Gastroesophageal sphincter (tissue), 4 donors: Measurements from ENCODE around the gene FUT8. TPM values are rescaled to one million over a fixed set of nuclear protein-coding genes. Genes with fewer than 3 reads are reported as not detected.

Source experiments
- ATAC-seq: fragments of 150-250 bp; one replicate; pipeline ENCODE4 v1.9.1; 2016; ENCODE audit warnings: mild to moderate bottlenecking, moderate library complexity
- H3K27ac ChIP-seq, 4 donors: fragments of 200-600 bp; sonication (generic) in 3 of 4; 1 replicate in 3 of 4; 2 replicates in 1 of 4; pipeline ENCODE4 v1.5.1; 2016 to 2019
- H3K27me3 ChIP-seq: fragments of 200-600 bp; sonication (generic); one replicate; pipeline ENCODE4 v1.5.1; 2019
- H3K36me3 ChIP-seq, 2 donors: fragments of 200-600 bp; sonication (generic); one replicate each; pipeline ENCODE4 v1.5.1; 2019; ENCODE audit warnings: control low read depth in 1 of 2
- H3K4me1 ChIP-seq, 3 donors: fragments of 200-600 bp; sonication (generic); 1 replicate in 2 of 3; 2 replicates in 1 of 3; pipeline ENCODE4 v1.5.1; 2016 to 2019; ENCODE audit warnings: control low read depth in 2 of 3
- H3K4me3 ChIP-seq, 2 donors: fragments of 200-600 bp; sonication (generic); one replicate each; pipeline ENCODE4 v1.5.1; 2019; ENCODE audit warnings: mild to moderate bottlenecking in 1 of 2, moderate library complexity in 1 of 2
- H3K9me3 ChIP-seq, 3 donors: fragments of 200-600 bp; sonication (generic); one replicate each; pipeline ENCODE4 v1.5.1; 2017 to 2019; ENCODE audit warnings: control low read depth in 2 of 3
- CTCF ChIP-seq, 4 experiments: fragments of 200-600 bp in 2 of 4; fragments of 450-650 bp in 2 of 4; sonication (generic) in 1 of 4; IDR thresholded peaks; one replicate each; pipeline ENCODE4 v1.5.1; 2017 to 2019; ENCODE audit warnings: antibody characterized with exemption in 4 of 4, mild to moderate bottlenecking in 2 of 4, moderate library complexity in 2 of 4
- EP300 ChIP-seq: sonication (generic); formaldehyde crosslinking; IDR thresholded peaks from one replicate; pipeline ENCODE4 v1.6.1; 2017; ENCODE audit warnings: antibody characterized with exemption, mild to moderate bottlenecking
- POLR2A ChIP-seq, 2 donors: fragments of 450-650 bp; IDR thresholded peaks; one replicate each; pipeline ENCODE4 v1.6.1; 2017; ENCODE audit warnings: antibody characterized with exemption in 2 of 2, mild to moderate bottlenecking in 2 of 2, moderate library complexity in 1 of 2
- POLR2AphosphoS5 ChIP-seq: sonication (generic); formaldehyde crosslinking; IDR thresholded peaks from one replicate; pipeline ENCODE4 v1.6.1; 2017; ENCODE audit warnings: antibody characterized with exemption
- WGBS, 2 donors: methylation state at CpG; one replicate each; pipeline ENCODE4 v1.1.5; 2018; ENCODE audit warnings: low coverage in 1 of 2; 5-methylcytosine and 5-hydroxymethylcytosine counted together
- total RNA-seq, 4 donors: library from RNA; depleted of rRNA; stranded (reverse); fragments of >200 nt; gene quantifications; one replicate each; pipeline ENCODE4 v1.1.0, GENCODE V29; 2016

Gene FUT8
- total RNA-seq, 4 donors from 2014 or later, result 16.9 to 35.2 (median 30.8) TPM

GRCh38 chr14:65599375-65599774 lies 186.8 kb downstream of the FUT8 start:
- TF ChIP-seq CTCF (IDR thresholded peaks at IDR 0.05) (no peak), POLR2A (IDR thresholded peaks at IDR 0.05) (no peak), EP300 (no peak), POLR2AphosphoS5 (no peak)
- ATAC-seq, result no peak
- H3K4me3 ChIP-seq, result no peak overlapping the region
- H3K36me3 ChIP-seq, result no peaks in the 10 kb centered on the region
- 0 to 37% methylated on average over 1 of the region's 1 CpG for WGBS, 2 donors
- H3K27ac ChIP-seq, result no peak overlapping the region
- H3K9me3 ChIP-seq, result no peaks in the 10 kb centered on the region
- no peaks in the 10 kb centered on the region for H3K27me3 ChIP-seq
- no peaks in the 10 kb centered on the region for H3K4me1 ChIP-seq

GRCh38 chr14:65600742-65601141 lies 188.2 kb downstream of the FUT8 start:
- no peaks in the 10 kb centered on the region for H3K9me3 ChIP-seq
- no peaks in the 10 kb centered on the region for H3K36me3 ChIP-seq
- no peak for ATAC-seq
- H3K4me1 ChIP-seq, result no peaks in the 10 kb centered on the region
- TF ChIP-seq POLR2AphosphoS5, result no peak
- no peak for TF ChIP-seq POLR2A (IDR thresholded peaks at IDR 0.05)
- no peak for TF ChIP-seq EP300
- no peak for TF ChIP-seq CTCF (IDR thresholded peaks at IDR 0.05)
- H3K4me3 ChIP-seq, result no peak overlapping the region
- 69 to 87% methylated on average over 3 of the region's 3 CpGs for WGBS, 2 donors
- H3K27ac ChIP-seq, result no peak overlapping the region
- H3K27me3 ChIP-seq, result no peaks in the 10 kb centered on the region

GRCh38 chr14:65604535-65604934 lies 192.0 kb downstream of the FUT8 start:
- no peak for ATAC-seq
- TF ChIP-seq POLR2A (IDR thresholded peaks at IDR 0.05) (no peak), EP300 (no peak), CTCF (IDR thresholded peaks at IDR 0.05) (no peak), POLR2AphosphoS5 (no peak)
- Histone ChIP-seq H3K4me3 (no peak overlapping the region), H3K4me1 (no peaks in the 10 kb centered on the region), H3K27me3 (no peaks in the 10 kb centered on the region), H3K36me3 (no peaks in the 10 kb centered on the region), H3K27ac (no peak overlapping the region), H3K9me3 (no peaks in the 10 kb centered on the region)

GRCh38 chr14:65604936-65605335 lies 192.4 kb downstream of the FUT8 start:
- TF ChIP-seq POLR2AphosphoS5 (no peak), POLR2A (IDR thresholded peaks at IDR 0.05) (no peak)
- Histone ChIP-seq H3K9me3 (no peaks in the 10 kb centered on the region), H3K36me3 (no peaks in the 10 kb centered on the region), H3K4me3 (no peak overlapping the region), H3K4me1 (no peaks in the 10 kb centered on the region), H3K27ac (no peak overlapping the region), H3K27me3 (no peaks in the 10 kb centered on the region)
- 50 to 69% methylated on average over 2 of the region's 2 CpGs for WGBS, 2 donors
- no peak for ATAC-seq

GRCh38 chr14:65606460-65606859 lies 193.9 kb downstream of the FUT8 start:
- Histone ChIP-seq H3K4me3 (no peak overlapping the region), H3K9me3 (no peaks in the 10 kb centered on the region), H3K27me3 (no peaks in the 10 kb centered on the region), H3K27ac (no peak overlapping the region), H3K4me1 (no peaks in the 10 kb centered on the region), H3K36me3 (no peaks in the 10 kb centered on the region)
- TF ChIP-seq CTCF (IDR thresholded peaks at IDR 0.05), result no peak
- no peak for TF ChIP-seq POLR2AphosphoS5
- TF ChIP-seq POLR2A (IDR thresholded peaks at IDR 0.05), result no peak
- TF ChIP-seq EP300, result no peak
- no peak for ATAC-seq
